Suppressor macrophage treated with lipopolysaccharide for 4 hours (primary cell): ENCODE results near the gene SPINK2.

ENCODE experiments used
- DNase-seq: peaks from one replicate; pipeline ENCODE4 v3.0.0-alpha.2; 2020

The SPINK2 gene

GRCh38 chr4:56821381-56822243 is at the start of gene SPINK2:
Gene SPINK2 (minus strand): TSS chr4:56821701. CDS start chr4:56821662, 39 bp downstream.
- DNase-seq = no peak

- no peak for DNase-seq
Observed at GRCh38 chr4:56870946-56871345, 49.4 kb upstream of the SPINK2 start.

GRCh38 chr4:56863441-56864139 is 42.1 kb upstream of the SPINK2 start:
- peak; percentile 63 for DNase-seq

GRCh38 chr4:56861360-56861759 is 39.9 kb upstream of the SPINK2 start:
- DNase-seq = no peak

GRCh38 chr4:56860781-56861180 is 39.3 kb upstream of the SPINK2 start:
- DNase-seq = no peak

GRCh38 chr4:56859841-56860240 is 38.3 kb upstream of the SPINK2 start:
- no peak for DNase-seq

GRCh38 chr4:56857601-56858309 is 36.3 kb upstream of the SPINK2 start:
- DNase-seq = peak; percentile 15

GRCh38 chr4:56856656-56857055 is 35.2 kb upstream of the SPINK2 start:
- no peak for DNase-seq

GRCh38 chr4:56850910-56851309 is 29.4 kb upstream of the SPINK2 start:
- no peak for DNase-seq

- DNase-seq = no peak
Observed at GRCh38 chr4:56844802-56845580, 23.5 kb upstream of the SPINK2 start.

GRCh38 chr4:56843421-56843899 is 22.0 kb upstream of the SPINK2 start:
- DNase-seq = no peak

- DNase-seq = no peak
Observed at GRCh38 chr4:56840559-56840958, 19.1 kb upstream of the SPINK2 start.

- DNase-seq = no peak
Observed at GRCh38 chr4:56828784-56829535, 7.5 kb upstream of the SPINK2 start.

- no peak for DNase-seq
Observed at GRCh38 chr4:56823933-56824600, 2.6 kb upstream of the SPINK2 start.

GRCh38 chr4:56818797-56819196 is 2.7 kb downstream of the SPINK2 start:
- DNase-seq = no peak

- DNase-seq = no peak
Observed at GRCh38 chr4:56817840-56818491, 3.5 kb downstream of the SPINK2 start.

GRCh38 chr4:56806666-56807065 is 14.8 kb downstream of the SPINK2 start:
- DNase-seq = peak; percentile 35

GRCh38 chr4:56804551-56804950 is 16.9 kb downstream of the SPINK2 start:
- DNase-seq = no peak

- peak; percentile 80 for DNase-seq
Observed at GRCh38 chr4:56803471-56803870, 18.0 kb downstream of the SPINK2 start.
